Stimulated activated CD8-positive, alpha-beta memory T cell treated with anti-CD3 and anti-CD28 coated beads, Interleukin-7, amount 100 ng/mL, for 4 hours (primary cell): ENCODE data around the gene ARHGEF28.

Experiments
- DNase-seq, 2 donors: peaks; one replicate each; pipeline ENCODE4 v3.0.0-alpha.2; 2020; ENCODE audit warnings: low read depth in 2 of 2

ARHGEF28 gene

GRCh38 chr5:73815631-73816030, 189.6 kb downstream of the ARHGEF28 start:
- no peak for DNase-seq

GRCh38 chr5:73816656-73817420, 190.8 kb downstream of the ARHGEF28 start:
- DNase-seq = no peak

- DNase-seq = no peak
Observed at GRCh38 chr5:73818357-73818756, 192.4 kb downstream of the ARHGEF28 start.

GRCh38 chr5:73820326-73820725, 194.3 kb downstream of the ARHGEF28 start:
- no peak for DNase-seq

DNA sequence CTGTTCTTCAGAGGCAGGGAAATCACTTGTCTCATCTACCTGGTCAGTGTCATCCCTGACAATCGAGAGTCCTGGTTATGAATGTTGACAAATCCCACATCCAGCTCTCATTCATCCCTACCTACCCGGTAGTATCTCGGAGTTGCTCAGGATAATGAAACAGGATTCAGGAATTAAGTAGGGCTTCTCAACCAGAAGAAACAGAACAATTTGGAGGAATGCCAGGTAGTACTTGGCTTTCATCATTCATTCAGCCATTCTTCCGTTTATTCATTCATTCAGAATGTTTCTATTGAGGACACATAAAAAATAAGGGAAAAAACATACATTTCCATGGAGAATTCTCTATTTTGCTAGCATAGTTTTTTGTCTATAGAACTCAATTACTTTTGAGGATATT, 195.0 kb downstream of the ARHGEF28 start:
- DNase-seq = no peak

DNA sequence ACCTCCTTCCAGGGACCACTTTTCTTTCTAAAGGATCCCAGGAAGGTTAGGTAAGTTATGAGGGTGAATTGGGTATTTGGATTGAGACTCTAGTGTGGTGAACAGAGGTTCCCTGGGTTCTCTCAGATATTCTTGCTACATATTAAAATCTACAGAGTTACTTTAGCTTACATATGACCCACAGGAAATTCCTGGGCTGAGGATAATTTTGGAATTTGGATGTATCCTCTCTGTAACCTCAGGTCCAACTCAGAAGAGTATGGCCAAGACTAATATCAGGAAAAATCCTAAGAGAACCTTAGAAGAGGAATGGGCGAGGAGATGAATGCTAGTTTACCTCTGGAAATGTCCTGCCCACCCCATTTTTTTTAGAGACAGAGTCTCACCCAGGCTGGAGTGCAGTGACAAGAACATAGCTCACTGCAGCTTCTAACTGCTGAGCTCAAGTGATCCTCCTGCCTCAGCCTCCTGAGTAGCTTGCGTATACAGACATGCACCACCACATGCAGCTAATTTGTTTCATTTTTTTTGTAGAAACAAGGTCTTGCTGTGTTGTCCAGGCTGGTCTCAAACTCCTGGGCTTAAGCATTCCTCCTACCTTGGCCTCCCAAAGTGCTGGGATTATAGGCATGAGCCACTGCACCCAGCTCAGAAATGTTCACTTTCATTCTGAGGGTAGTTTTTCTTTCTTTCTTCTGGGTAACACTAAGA, 196.4 kb downstream of the ARHGEF28 start:
- DNase-seq = no peak

GRCh38 chr5:73822989-73823339, 197.0 kb downstream of the ARHGEF28 start:
- no peak for DNase-seq

GRCh38 chr5:73823508-73823925, 197.5 kb downstream of the ARHGEF28 start:
- DNase-seq = no peak

DNA sequence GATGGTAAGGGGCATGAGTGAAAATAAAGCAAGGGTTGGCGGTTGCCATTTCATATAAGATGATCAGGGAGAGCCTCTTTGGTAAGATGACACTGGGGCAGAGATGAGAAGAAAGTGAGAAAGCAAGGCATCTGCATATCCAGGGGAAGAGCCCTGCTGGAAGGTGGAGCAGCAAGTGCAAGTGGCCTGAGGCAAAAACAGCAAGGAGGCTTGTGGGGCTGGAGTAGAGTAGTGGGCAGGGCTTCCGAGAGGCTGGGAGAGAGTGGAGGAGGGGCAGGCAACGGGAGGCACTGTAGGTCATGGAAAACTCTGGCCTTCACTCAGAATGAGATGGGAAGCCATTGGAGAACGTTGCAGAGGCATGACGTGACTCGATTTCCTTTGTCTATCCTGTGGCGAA, 199.2 kb downstream of the ARHGEF28 start:
- no peak for DNase-seq

GRCh38 chr5:73825736-73826135, 199.7 kb downstream of the ARHGEF28 start:
- DNase-seq = no peak

DNA sequence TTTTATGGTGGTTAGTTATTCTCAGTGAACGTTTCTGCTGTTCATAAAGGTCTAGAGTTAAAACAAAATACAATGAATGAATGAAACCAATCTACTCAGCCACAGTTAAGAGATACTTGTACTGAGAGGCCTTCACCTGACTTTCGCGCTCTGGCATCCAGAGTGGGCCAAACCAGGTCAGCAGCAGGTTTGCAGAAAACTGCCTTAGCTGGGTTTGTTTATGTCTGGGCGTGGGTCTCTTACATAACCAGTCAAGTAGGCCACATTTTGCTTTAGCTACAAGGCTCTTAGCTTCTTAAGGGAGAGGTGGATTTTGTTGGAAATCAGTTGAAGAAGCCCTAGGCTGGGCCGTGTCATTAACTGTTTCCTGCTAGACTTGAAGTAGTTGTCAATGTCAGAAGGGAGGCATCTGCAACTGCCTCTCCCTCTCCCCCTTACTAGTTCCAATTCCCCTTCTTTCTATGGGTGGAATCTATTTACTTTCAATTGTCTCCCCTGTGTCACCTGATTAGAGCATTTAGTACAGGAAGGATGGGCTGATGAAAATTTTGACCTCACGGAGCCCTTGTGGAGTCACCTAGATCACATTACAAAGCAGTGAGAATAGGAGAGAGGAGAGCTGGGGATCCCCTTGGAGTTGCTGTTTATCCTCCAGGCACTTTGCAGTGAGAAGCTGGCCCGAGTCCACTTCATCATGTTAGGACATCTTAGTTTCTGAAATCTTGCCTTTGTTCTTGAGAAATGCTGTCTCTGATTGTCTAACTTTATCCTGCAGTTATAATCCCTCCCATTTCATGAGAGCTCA, 200.5 kb downstream of the ARHGEF28 start:
- DNase-seq = no peak

DNA sequence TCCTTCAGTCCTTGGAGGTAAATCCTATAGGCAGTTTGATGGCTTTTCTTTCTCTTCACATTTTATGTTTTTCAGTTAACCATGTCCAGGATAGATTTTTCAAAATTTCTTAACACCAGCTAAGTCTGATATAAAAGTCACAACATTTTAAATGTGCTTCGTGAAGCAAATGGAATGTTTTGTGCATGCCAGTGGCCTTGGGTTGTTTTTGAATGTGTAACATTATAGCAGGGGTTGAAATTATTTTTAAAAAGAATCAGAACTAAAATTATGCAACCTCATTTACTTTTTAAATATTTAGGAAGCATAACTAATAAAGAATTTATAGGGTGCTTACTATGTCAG, 201.1 kb downstream of the ARHGEF28 start:
- DNase-seq = no peak

- no peak for DNase-seq
Observed at GRCh38 chr5:73828465-73828864, 202.5 kb downstream of the ARHGEF28 start.

DNA sequence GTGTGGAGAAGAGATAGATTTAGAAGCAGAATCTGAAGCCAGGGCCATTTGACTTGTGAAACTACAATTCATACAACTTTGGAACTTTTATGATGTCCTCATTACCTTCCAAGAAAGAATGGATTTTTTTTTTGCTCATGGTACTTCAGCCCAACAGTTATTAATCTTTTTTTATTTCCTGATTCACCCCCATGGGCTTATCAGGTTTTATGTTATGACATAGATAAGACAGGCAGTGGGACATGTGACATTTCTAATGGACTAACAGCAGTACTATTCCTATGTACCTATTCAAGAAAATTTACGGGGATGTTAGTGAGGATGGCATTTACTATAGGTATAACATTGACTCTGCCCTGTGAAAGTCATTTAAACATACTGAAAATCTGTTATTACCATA, 204.7 kb downstream of the ARHGEF28 start:
- no peak for DNase-seq

- DNase-seq = no peak
Observed at GRCh38 chr5:73831066-73831465, 205.1 kb downstream of the ARHGEF28 start.

DNA sequence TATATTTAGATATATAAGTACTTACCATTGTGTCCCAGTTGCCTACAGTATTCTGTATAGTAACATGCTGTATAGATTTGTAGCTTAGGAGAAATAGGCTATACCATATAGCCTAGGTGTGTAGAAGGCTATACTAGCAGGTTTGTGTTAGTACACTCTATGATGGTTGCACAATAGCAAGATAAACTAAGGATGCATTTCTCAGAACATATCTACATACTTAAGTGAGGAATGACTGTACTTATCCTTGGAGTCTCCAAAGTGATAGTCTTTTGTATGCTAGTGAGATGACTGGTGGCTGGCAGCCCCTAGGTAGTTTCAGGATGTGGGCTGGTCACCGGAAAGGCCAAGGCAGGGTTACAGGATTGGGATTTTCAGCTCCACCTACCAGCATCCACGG, 208.7 kb downstream of the ARHGEF28 start:
- DNase-seq = no peak

- no peak for DNase-seq
Observed at GRCh38 chr5:73835726-73836125, 209.7 kb downstream of the ARHGEF28 start.

GRCh38 chr5:73836607-73837006, 210.6 kb downstream of the ARHGEF28 start:
- DNase-seq = no peak

GRCh38 chr5:73838901-73839300, 212.9 kb downstream of the ARHGEF28 start:
- DNase-seq = no peak

DNA sequence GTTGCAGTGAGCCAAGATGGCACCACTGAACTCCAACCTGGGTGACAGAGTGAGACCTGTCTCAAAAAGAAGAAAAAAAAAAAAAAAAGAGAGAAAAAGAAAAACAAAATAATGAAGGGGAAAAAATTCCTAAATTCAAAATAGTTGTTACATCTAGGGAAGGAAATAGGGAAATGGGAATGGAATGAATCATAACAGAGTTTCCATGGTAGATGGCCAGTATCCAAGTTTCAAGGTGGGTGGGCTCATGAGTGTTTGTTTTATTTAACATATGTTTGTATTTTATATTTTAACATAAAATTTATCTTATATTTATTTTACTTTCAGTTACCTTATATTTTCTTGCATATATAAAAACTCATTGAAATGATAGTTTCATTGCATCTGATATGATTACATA, 215.6 kb downstream of the ARHGEF28 start:
- DNase-seq = no peak

GRCh38 chr5:73844165-73844564, 218.2 kb downstream of the ARHGEF28 start:
- DNase-seq = no peak

DNA sequence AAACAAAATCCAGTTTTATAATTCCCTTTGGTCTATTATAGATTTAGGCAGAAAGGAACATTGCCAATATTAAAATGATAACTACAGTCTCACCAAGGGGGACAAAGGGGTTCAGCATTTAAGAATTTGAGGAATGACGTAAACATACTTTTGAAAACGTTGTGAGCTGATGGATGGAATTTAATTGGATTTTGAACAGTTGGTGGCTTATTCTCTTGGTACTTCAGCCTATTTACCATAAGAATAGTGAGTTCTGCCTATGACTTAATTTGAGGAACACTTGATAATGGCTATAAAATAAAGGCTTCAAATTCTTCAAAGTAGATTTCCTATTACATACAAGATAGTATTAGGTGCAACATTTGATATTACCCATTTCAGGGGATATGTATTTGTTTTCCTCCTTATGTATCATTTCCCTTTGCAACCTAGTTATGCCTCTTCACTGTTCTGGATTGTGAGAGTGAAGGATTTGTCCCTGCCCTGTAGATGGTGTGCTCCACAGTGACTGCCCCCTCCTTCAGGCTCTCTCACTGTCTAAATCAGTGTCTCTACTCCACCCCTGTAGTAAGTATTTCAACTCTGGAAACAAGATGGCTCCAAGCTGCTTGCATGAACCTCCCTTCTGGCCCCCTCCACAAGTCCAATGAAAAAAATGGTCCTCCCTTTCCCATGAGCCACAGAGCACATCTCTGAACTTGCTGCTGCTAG, 225.6 kb downstream of the ARHGEF28 start:
- no peak for DNase-seq
